GM12872 (cell line): ENCODE data around the gene QPRT.
A peak's percentile ranks its signal among the peaks of the same experiment; 100 is the strongest.

Experiments
- CTCF ChIP-seq: IDR thresholded peaks from 3 replicates; pipeline ENCODE4 v1.5.1; 2011; ENCODE audit warnings: low read depth, mild to moderate bottlenecking, low read length, moderate library complexity; ENCODE audit not compliant: insufficient read depth

Gene QPRT

DNA sequence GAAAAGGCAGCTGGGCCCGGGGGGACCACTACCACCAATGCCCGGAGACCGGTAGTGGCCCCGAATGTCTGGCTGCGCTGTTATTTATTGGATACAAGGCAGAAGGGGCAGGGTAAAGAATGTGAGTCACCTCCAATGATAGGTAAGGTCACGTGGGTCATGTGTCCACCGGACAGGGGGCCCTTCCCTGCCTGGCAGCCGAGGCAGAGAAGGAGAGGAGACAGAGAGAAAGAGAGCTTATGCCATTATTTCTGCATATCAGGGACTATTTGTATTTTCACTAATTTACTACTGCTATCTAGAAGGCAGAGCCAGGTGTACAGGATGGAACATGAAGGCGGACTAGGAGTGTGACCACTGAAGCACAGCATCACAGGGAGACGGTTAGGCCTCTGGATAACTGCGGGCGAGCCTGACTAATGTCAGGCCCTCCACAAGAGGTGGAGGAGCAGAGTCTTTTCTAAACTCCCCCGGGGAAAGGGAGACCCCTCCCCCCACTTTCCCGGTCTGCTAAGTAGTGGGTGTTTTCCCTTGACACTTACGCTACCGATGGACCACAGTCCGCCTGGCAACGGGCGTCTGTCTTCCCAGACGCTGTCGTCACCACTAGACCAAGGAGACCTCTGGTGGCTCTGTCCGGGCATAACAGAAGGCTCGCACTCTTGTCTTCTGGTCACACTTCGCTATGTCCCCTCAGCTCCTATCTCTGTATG, 42.3 kb downstream of the QPRT start:
- TF ChIP-seq CTCF: peak; percentile 71

GRCh38 chr16:29726845-29727377, 47.9 kb downstream of the QPRT start:
- TF ChIP-seq CTCF: no peak

- TF ChIP-seq CTCF: no peak
Measured at GRCh38 chr16:29727452-29727851, 48.5 kb downstream of the QPRT start.

DNA sequence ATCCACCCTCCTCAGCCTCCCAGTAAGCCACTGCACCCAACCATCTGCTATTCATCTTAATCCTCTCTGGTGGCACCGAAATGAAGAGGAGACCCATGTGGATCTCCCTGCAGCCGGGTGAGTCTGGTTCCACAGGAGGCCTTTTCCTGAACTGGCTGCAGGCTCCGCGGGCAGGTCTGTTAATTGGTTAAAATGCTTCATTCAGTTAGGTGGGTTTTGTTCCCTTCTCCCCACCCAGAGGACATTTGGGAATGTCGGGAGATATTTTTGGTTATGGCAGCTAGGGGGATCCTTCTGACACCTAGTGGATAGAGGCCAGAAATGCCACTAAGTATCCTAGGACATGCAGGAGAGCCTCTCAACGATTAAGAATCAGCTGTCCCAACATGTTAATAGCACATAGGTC, 50.1 kb downstream of the QPRT start:
- TF ChIP-seq CTCF: peak; percentile 65

DNA sequence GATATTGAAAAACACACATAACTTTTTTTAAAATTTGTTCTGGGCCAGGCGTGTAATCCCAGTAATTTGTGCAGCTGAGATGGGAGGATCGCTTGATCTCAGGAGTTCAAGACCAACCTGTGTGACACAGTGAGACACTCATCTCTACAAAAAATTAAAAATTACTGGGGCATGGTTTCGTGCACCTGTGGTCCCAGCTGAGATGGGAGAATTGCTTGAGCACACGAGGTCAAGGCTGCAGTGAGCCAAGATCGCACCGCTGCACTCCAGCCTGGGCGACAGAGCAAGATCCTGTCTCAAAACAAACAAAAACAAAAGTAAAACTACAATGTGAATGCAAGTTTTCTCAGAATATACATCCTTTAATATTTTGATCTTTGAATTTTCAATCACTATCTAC, 51.7 kb downstream of the QPRT start:
- no peak for TF ChIP-seq CTCF

DNA sequence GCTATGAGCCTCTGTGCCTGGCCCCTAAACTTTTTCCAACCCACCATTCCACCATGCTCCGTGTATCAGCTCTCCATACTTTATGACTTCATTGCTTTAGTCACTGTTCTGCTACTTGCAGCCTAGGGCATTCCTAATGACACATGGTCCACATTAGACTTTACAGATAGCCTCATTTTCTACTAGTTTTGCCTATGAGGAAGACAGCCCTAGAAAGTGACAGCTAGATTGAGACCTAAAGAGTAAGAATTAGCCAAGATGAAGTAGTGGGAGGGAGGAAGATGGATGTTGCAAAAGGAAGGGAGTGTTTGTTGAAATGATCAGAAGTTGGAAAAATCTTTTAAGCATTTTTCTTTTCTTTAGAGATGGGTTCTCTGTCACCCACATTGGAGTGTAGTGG, 55.8 kb downstream of the QPRT start:
- no peak for TF ChIP-seq CTCF

GRCh38 chr16:29736112-29736511, 57.1 kb downstream of the QPRT start:
- TF ChIP-seq CTCF: no peak

DNA sequence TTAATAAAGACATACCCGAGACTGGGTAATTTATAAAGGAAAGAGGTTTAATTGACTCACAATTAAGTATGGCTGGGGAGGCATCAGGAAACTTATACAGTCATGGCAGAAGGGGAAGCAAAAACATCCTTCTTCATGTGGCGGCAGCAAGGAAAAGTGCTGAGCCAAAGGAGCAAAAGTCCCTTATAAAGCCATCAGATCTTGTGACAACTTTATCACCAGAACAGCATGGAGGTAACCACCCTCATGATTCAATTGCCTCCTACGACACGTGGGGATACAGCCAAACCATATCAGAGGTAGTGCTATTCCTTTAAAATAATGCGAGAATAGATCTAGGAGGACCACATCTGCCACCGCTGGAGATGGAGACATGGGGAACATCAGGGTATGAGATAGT, 57.8 kb downstream of the QPRT start:
- TF ChIP-seq CTCF: no peak
